SH-SY5Y (cell line): ENCODE data around the gene DMGDH.

Source experiments
- GATA2 ChIP-seq: IDR thresholded peaks from 2 replicates; pipeline ENCODE4 v1.6.1; 2011; ENCODE audit warnings: mild to moderate bottlenecking, low read depth, low read length
- GATA3 ChIP-seq: IDR thresholded peaks from 2 replicates; pipeline ENCODE4 v1.6.1; 2011; ENCODE audit warnings: low read depth, mild to moderate bottlenecking, low read length, moderate library complexity

GRCh38 chr5:78989080-78989479, 80.4 kb downstream of the DMGDH start:
- TF ChIP-seq GATA2 (no peak), GATA3 (no peak)
